GM12892 (cell line): ENCODE measurements around the gene TTK.

Source experiments
- POLR2A ChIP-seq: IDR thresholded peaks from 2 replicates; pipeline ENCODE4 v1.6.1; 2011; ENCODE audit warnings: low read depth, low read length, control low read depth
- POLR2AphosphoS5 ChIP-seq: IDR thresholded peaks from 2 replicates; pipeline ENCODE4 v1.6.1; 2011; ENCODE audit warnings: low read depth, low read length, control low read depth

- TF ChIP-seq POLR2AphosphoS5 = no peak
- no peak for TF ChIP-seq POLR2A
Measured at GRCh38 chr6:79981652-79982051, 22.8 kb upstream of the TTK start.
